SKM-1 treated with dmso at 0.1 percent for 144 hours (cell line): ENCODE results near the gene EXOC6B.

ENCODE experiments used
- DNase-seq: peaks from one replicate; lab custom pipeline; 2025; ENCODE audit not compliant: unreplicated experiment; lab: John Stamatoyannopoulos, UW

The EXOC6B gene

DNA sequence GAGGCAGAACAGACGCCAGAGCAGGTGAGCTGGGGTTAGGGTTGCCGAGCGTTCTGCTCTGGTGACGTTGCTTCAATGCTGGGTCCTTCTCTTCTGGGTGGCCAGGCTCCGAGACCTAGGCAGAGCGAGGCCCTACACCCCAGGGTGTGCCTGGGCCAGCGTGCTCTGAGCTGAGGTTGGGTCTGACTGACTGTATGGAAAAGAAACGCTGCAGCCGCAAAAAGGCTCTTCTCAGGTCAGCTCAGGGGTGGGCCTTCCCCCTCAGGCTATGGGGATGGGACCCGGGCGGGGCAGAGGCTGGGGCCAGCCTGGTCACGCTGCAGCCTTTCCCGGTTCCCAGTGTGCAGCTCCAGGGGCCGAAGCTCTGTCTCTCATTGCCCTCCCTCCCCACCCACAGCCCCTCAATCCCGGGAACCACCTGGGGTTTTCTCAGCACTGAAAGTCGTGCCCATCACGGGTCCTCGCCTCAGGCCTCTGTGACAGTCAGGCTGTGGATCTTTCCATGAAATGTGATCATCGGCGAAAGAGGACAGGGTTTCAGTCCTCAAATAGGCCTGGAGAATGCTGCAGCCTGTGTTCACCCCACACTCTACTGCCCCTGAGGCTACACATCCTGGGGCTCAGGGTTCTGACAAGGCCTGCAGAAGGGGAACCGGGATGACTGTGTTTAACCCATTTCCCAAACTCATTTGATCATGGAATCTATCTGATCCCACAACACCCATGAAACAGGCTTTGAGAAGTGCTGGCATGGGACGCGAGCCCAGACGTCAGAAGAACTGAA, 697.6 kb downstream of the EXOC6B start:
- DNase-seq, result no peak

DNA sequence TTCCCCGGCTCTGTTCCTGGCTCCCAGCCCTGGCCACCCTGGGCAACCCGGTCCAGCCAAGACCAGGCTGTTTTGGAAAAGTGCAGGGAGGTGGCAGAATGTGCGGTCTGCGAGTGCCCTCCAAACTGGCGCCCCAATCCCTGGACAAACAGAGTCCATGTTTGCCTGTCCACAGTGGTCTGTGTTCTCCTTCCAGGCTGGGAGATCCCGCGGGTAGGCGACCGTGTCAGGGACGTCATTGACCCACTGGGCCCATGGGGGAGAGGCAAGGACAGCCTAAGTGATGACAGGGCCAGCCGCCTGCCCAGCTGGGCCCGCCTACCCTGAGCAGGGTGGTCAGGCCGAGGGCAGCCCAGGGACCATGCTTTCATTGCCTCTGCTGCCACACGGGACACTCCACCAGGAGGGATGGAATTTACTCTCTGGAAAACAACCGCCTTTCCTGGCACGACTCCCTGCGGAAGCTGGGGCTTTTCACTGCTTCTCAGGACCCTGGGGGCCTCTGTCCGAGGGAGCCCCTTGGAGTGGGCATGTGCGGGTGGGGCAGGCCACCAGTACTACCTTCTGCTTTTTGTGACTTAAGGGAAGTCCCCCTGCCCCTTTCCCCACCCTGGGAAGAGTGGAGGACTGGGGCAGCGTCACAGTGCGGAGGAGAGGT, 698.3 kb downstream of the EXOC6B start:
- DNase-seq, result no peak

DNA sequence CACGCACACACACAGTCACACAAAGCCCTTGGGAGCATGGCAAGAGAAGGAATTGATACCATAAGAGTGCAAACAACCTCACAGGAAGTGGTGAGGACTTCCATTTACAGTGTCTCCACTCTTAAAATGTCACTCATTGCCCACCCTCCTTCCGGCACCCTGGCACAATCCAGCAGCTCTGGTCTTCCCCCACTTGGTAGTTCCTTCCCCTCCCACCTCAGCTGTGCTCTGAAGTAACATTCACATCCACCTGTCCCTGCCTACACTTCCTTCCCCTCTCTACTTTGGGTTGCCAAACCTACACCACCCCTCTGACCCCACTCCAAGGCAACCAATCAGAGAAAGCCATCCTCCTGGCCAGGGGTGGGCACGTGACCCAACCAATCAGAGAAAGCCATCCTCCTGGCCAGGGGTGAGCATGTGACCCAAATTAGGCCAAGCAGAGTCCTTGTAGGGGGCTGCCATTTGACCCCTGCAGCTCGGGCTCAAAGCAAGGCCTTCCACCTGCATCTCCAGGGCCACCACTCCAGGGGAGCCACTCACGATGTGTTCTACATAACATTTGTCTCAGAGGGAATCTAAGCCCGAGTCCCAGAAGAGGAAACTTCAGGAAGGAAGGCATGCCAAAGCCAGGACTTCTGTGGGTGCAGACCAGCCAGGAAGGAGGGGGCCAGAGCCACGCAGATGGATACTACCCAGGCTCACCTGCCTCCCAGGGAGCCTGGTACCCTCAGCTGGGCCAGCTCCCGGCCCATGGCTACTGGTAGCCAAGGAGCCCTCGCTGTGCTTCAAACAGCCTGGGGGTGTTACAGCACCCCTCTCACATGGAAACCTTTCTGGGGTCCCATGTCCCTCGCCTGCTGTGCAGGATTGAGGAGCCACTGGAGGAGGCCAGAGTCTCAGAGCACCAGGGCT, 699.4 kb downstream of the EXOC6B start:
- DNase-seq, result no peak
